Measurements from ENCODE around the gene BLID.

Gene BLID

GRCh38 chr11:122138744-122139594 lies 23.0 kb upstream of the BLID start:
- no peak for DNase-seq

GRCh38 chr11:122137078-122137793 lies 21.2 kb upstream of the BLID start:
- DNase-seq, result no peak

- DNase-seq, result no peak
These were observed 15.1 kb upstream of the BLID start for GRCh38 chr11:122131126-122131525.

GRCh38 chr11:122128146-122128545 lies 12.1 kb upstream of the BLID start:
- no peak for DNase-seq

- DNase-seq, result no peak
These were observed 11.0 kb upstream of the BLID start for GRCh38 chr11:122127020-122127419.

- no peak for DNase-seq
These were observed 10.1 kb upstream of the BLID start for GRCh38 chr11:122126024-122126688.

- DNase-seq, result no peak
These were observed 7.4 kb upstream of the BLID start for GRCh38 chr11:122123263-122123929.

GRCh38 chr11:122122179-122122578 lies 6.2 kb upstream of the BLID start:
- no peak for DNase-seq

GRCh38 chr11:122120096-122120495 lies 4.1 kb upstream of the BLID start:
- no peak for DNase-seq

GRCh38 chr11:122116591-122116990 lies 576 bp upstream of the BLID start:
- DNase-seq, result no peak

GRCh38 chr11:122114976-122115375 lies 1.0 kb downstream of the BLID start:
- no peak for DNase-seq

- no peak for DNase-seq
These were observed 1.9 kb downstream of the BLID start for GRCh38 chr11:122113836-122114825.

GRCh38 chr11:122112470-122113365 lies 3.3 kb downstream of the BLID start:
- DNase-seq, result no peak

GRCh38 chr11:122109932-122110331 lies 6.1 kb downstream of the BLID start:
- no peak for DNase-seq

- DNase-seq, result no peak
These were observed 7.2 kb downstream of the BLID start for GRCh38 chr11:122108828-122109227.

GRCh38 chr11:122108192-122108799 lies 7.7 kb downstream of the BLID start:
- peak in 1 of 2 experiments; percentile 22 for DNase-seq

- DNase-seq, result no peak
These were observed 8.4 kb downstream of the BLID start for GRCh38 chr11:122107566-122107965.

- no peak for DNase-seq
These were observed 9.0 kb downstream of the BLID start for GRCh38 chr11:122107045-122107444.

GRCh38 chr11:122105044-122105758 lies 10.8 kb downstream of the BLID start:
- no peak for DNase-seq

GRCh38 chr11:122104341-122104740 lies 11.7 kb downstream of the BLID start:
- DNase-seq, result no peak
